ENCODE data around the gene CSKMT. TPM values are rescaled to one million over a fixed set of nuclear protein-coding genes. Genes with fewer than 3 reads are reported as not detected.

CSKMT gene
- total RNA-seq, 1 experiment from 2014 or later: 49.2 TPM

GRCh38 chr11:62687508-62688396, 22.6 kb downstream of the CSKMT start:
- peak; percentile 65 for DNase-seq
- Histone ChIP-seq H2BK12ac (ENCODE audit: insufficient read length, low read depth, low read length) (no peak overlapping the region), H3K23me2 (ENCODE audit: insufficient read length, low read depth, low read length, poor library complexity, severe bottlenecking) (no peaks in the 10 kb centered on the region), H4K5ac (ENCODE audit: insufficient read length, low read depth, low read length) (no peak overlapping the region), H3K79me2 (ENCODE audit: insufficient read depth, low read length) (no peaks in the 10 kb centered on the region), H3K9me3 (ENCODE audit: control insufficient read depth, low read depth, low read length) (no peaks in the 10 kb centered on the region), H4K8ac (replicated peaks; ENCODE audit: insufficient read length, low read depth, low read length) (no peak overlapping the region), H2BK120ac (ENCODE audit: low read depth, low read length, poor library complexity, severe bottlenecking) (no peak overlapping the region), H4K91ac (ENCODE audit: insufficient read length, low read depth, low read length) (no peak overlapping the region), H2BK20ac (ENCODE audit: low read depth, low read length, poor library complexity, severe bottlenecking) (no peak overlapping the region), H2BK15ac (ENCODE audit: low read depth, low read length) (no peak overlapping the region), H3K4me2 (ENCODE audit: insufficient read depth, insufficient read length, low read length) (no peak overlapping the region), H2AFZ (ENCODE audit: low read length) (no peak overlapping the region), H3K18ac (ENCODE audit: insufficient read length, low read depth, low read length) (no peak overlapping the region), H3K79me1 (ENCODE audit: insufficient read depth, low read depth, low read length, poor library complexity, severe bottlenecking) (no peaks in the 10 kb centered on the region), H2AK5ac (ENCODE audit: insufficient read length, low read length) (no peak overlapping the region), H4K20me1 (ENCODE audit: control insufficient read depth, insufficient read depth, insufficient read length) (no peaks in the 10 kb centered on the region), H3K27me3 (ENCODE audit: insufficient read depth, low read length) (no peaks in the 10 kb centered on the region), H3K14ac (ENCODE audit: insufficient read depth, low read length) (no peak overlapping the region), H2BK5ac (ENCODE audit: insufficient read length, low read length) (no peak overlapping the region), H3K56ac (ENCODE audit: insufficient read length, low read depth, low read length) (no peak overlapping the region), H3K27ac (ENCODE audit: insufficient read length, low read depth, low read length) (no peak overlapping the region), H3T11ph (ENCODE audit: low read length) (no peak overlapping the region), H3K4ac (ENCODE audit: low read depth, low read length) (no peak overlapping the region), H3K4me1 (ENCODE audit: insufficient read depth, low read length) (no peaks in the 10 kb centered on the region), H3K23ac (ENCODE audit: insufficient read length, low read depth, low read length) (no peak overlapping the region), H3K9ac (ENCODE audit: extremely low read depth, insufficient read length, low read length) (no peak overlapping the region)
- TF ChIP-seq CTCF (conservative IDR thresholded peaks at IDR 0.05): no peak
- Mint-ChIP-seq H3K9me3 (no peaks in the 10 kb centered on the region; a peak in 1 of 5 replicates), H3K27me3 (ENCODE audit: low read depth) (no peaks in the 10 kb centered on the region), H3K4me1 (peaks cover 0 to 10% of the 10 kb centered on the region in 2 experiments; a peak in 3 of 4 replicates), H3K4me3 (no peak overlapping the region), H3K27ac (no peak overlapping the region), H3K36me3 (ENCODE audit: insufficient read depth in 1 of 3, low read depth in 3 of 3) (peaks cover 7 to 25% (median 24%) of the 10 kb centered on the region in 3 experiments; a peak in 5 of 7 replicates)
- 100% methylated on average over 1 of the region's 74 CpGs for WGBS (ENCODE audit: extremely low coverage, insufficient read length, low lambda C conversion rate)
